ENCODE data around the gene TRIM73. TPM values are rescaled to one million over a fixed set of nuclear protein-coding genes. Genes with fewer than 3 reads are reported as not detected.
"Not testable (repeated sequence)": the region's sequence is repeated elsewhere in the genome, so short reads cannot be mapped to it uniquely, and the experiment has no call there.

TRIM73 gene
- polyA plus RNA-seq, 1 donor: 4.8 TPM

DNA sequence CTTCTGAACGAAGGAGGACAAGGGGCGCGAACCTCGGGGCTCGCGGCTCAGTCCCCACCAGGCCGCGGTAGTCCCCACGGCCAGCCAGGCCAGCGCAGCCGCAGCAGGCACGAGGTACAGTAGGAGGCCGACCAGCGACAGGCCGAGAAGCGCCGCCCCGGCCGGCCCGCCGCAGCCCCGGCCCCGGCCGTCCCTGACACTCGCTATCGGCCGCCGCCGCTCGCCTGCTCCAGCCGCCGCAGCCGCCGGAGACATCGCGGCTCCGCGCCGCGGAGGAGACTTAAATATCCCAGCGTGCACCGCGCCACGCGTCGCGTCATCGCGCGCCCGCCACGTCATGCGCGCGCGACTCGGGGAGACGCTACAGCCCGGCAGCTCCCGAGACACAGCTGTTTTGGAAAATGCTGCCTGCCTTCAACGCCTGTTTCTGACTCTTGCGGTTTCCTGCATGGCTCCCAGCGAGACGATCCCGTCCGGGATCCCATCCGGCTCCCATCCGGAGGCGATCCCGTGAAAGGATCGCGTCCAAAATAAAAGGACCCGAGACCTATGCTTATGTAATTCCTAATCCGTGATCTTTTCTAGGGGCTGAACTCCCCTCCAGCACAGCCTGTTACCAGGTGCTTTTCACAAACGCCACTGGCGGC, 47.2 kb downstream of the TRIM73 start:
- H3K27ac ChIP-seq (ENCODE audit: low read length): peak overlapping the region; percentile 65
- H3K9me3 ChIP-seq (ENCODE audit: control insufficient read depth, low read depth, low read length); H3K4me1 ChIP-seq (ENCODE audit: control insufficient read depth, insufficient read depth, low read length); H3K27me3 ChIP-seq (ENCODE audit: control insufficient read depth, insufficient read depth, low read length): not testable (repeated sequence)
- DNase-seq: peak in 1 of 2 donors; percentile 27
- peak overlapping the region; percentile 56 for H3K4me3 ChIP-seq (ENCODE audit: low read length)
- H3K36me3 ChIP-seq (ENCODE audit: control insufficient read depth, insufficient read depth, low read length): peaks cover 16% of the 10 kb centered on the region
- WGBS (ENCODE audit: insufficient coverage, low lambda C conversion rate): no CpG with 5 or more reads among the region's 76 CpGs

DNA sequence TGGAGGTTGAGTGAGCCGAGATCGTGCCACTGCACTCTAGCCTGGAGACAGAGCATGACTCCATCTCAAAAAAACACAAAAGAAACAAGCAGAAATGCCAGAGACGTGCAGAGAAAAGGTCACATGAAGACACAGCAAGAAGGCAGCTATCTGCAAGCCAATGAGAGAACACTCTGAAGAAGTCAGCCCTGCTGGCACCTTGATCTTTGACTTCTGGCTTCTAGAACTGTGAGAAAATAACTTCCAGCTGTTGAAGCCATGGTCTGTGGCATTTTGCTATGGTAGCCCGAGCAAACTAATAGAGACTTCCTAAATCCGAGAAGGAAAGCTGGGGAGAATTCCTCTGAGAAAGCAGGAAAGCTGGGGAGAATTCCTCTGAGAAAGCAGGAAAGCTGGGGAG, 54.5 kb downstream of the TRIM73 start:
- H3K27ac ChIP-seq (ENCODE audit: low read length); H3K27me3 ChIP-seq (ENCODE audit: control insufficient read depth, insufficient read depth, low read length); H3K36me3 ChIP-seq (ENCODE audit: control insufficient read depth, insufficient read depth, low read length); DNase-seq; H3K9me3 ChIP-seq (ENCODE audit: control insufficient read depth, low read depth, low read length); H3K4me3 ChIP-seq (ENCODE audit: low read length); H3K4me1 ChIP-seq (ENCODE audit: control insufficient read depth, insufficient read depth, low read length): not testable (repeated sequence)
- no CpG with 5 or more reads among the region's 5 CpGs for WGBS (ENCODE audit: insufficient coverage, low lambda C conversion rate)

DNA sequence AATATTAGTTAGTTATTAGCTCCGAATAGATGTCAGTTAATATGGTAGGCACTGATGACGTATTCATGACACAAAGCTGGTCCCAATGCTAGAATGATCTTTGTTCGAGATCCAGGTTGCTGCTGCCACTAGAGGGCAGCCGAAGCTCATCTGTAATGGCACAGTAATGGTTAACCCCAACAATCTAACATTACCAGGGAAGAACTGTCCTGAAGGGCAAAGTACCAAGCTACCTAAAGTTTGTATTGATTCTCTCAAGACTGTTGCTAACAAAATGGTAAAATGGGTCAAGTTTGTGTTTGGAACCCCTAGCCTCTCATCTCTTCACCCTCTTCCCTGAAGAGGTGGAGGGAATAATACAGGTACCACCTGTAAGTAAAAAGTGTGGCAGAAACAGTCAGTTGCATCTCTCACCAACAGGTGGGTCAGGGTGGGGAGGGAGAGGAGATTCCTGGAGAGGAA, 57.1 kb downstream of the TRIM73 start:
- H3K4me1 ChIP-seq (ENCODE audit: control insufficient read depth, insufficient read depth, low read length); H3K27ac ChIP-seq (ENCODE audit: low read length); H3K4me3 ChIP-seq (ENCODE audit: low read length); H3K36me3 ChIP-seq (ENCODE audit: control insufficient read depth, insufficient read depth, low read length); H3K27me3 ChIP-seq (ENCODE audit: control insufficient read depth, insufficient read depth, low read length); H3K9me3 ChIP-seq (ENCODE audit: control insufficient read depth, low read depth, low read length): not testable (repeated sequence)
- WGBS (ENCODE audit: insufficient coverage, low lambda C conversion rate): no CpG with 5 or more reads among the region's 4 CpGs
- DNase-seq: peak in 1 of 2 donors; percentile 8

Other genes with a start within 250 kb of the TRIM73 start
- gene POM121C, start 90.7 kb downstream of the TRIM73 start, polyA plus RNA-seq: 38.2 TPM
- 2.0 TPM for gene SPDYE5, start 96.7 kb downstream of the TRIM73 start, polyA plus RNA-seq

Data from large intestine (tissue), 3 donors.